ENCODE data around the gene FAM47E. TPM values are rescaled to one million over a fixed set of nuclear protein-coding genes. Genes with fewer than 3 reads are reported as not detected.

The FAM47E gene
- total and polyA plus RNA-seq, 2 experiments from 2014 or later: 9.3 to 11.1 TPM

GRCh38 chr4:76272073-76272472, 20.6 kb downstream of the FAM47E start:
- no peak for TF ChIP-seq EZH2 (IDR thresholded peaks at IDR 0.05; ENCODE audit: borderline replicate concordance)
- no peak for TF ChIP-seq CTCF (IDR thresholded peaks at IDR 0.05; ENCODE audit: poor library complexity)
- TF ChIP-seq EZH2phosphoT487 (IDR thresholded peaks at IDR 0.05; ENCODE audit: low read depth, severe bottlenecking, unreplicated experiment): no peak
- Histone ChIP-seq H4K20me1 (ENCODE audit: insufficient read depth, poor library complexity, severe bottlenecking) (no peaks in the 10 kb centered on the region), H3K27ac (no peak overlapping the region), H3K4me1 (ENCODE audit: insufficient read depth) (peaks cover 17% of the 10 kb centered on the region), H3K36me3 (replicated peaks; ENCODE audit: insufficient read depth, low read depth) (no peaks in the 10 kb centered on the region), H2AFZ (no peak overlapping the region), H3K4me3 (no peak overlapping the region), H3K9me3 (ENCODE audit: low read depth) (no peaks in the 10 kb centered on the region), H3K4me2 (no peak overlapping the region), H3K27me3 (no peaks in the 10 kb centered on the region), H3K79me2 (no peaks in the 10 kb centered on the region), H3K9me2 (replicated peaks; ENCODE audit: insufficient read depth) (no peaks in the 10 kb centered on the region)
- no peak for DNase-seq (ENCODE audit: low spot score)

- 47% methylated on average over 1 of the region's 1 CpG for WGBS (ENCODE audit: low lambda C conversion rate, missing lambda C conversion rate)
Observed at GRCh38 chr4:76272582-76272981, 21.1 kb downstream of the FAM47E start.

GRCh38 chr4:76272999-76273398, 21.5 kb downstream of the FAM47E start:
- no peaks in the 10 kb centered on the region for H3K36me3 ChIP-seq (replicated peaks; ENCODE audit: insufficient read depth, low read depth)
- no peaks in the 10 kb centered on the region for H3K27me3 ChIP-seq
- 72% methylated on average over 5 of the region's 5 CpGs for WGBS (ENCODE audit: low lambda C conversion rate, missing lambda C conversion rate)
- no peak overlapping the region for H3K4me2 ChIP-seq
- H4K20me1 ChIP-seq (ENCODE audit: insufficient read depth, poor library complexity, severe bottlenecking): no peaks in the 10 kb centered on the region
- TF ChIP-seq EZH2phosphoT487 (IDR thresholded peaks at IDR 0.05; ENCODE audit: low read depth, severe bottlenecking, unreplicated experiment): no peak
- TF ChIP-seq CTCF (IDR thresholded peaks at IDR 0.05; ENCODE audit: poor library complexity): no peak
- TF ChIP-seq EZH2 (IDR thresholded peaks at IDR 0.05; ENCODE audit: borderline replicate concordance): no peak
- H3K4me1 ChIP-seq (ENCODE audit: insufficient read depth): peaks cover 17% of the 10 kb centered on the region
- H3K9me3 ChIP-seq (ENCODE audit: low read depth): no peaks in the 10 kb centered on the region
- no peak for DNase-seq (ENCODE audit: low spot score)
- no peaks in the 10 kb centered on the region for H3K79me2 ChIP-seq
- H2AFZ ChIP-seq: no peak overlapping the region
- H3K4me3 ChIP-seq: no peak overlapping the region
- peak overlapping the region; percentile 89 for H3K27ac ChIP-seq
- no peaks in the 10 kb centered on the region for H3K9me2 ChIP-seq (replicated peaks; ENCODE audit: insufficient read depth)

More at GRCh38 chr4:76272582-76272981, 21.1 kb downstream of the FAM47E start:
- Histone ChIP-seq H3K27ac (peak overlapping the region; percentile 89), H3K4me3 (no peak overlapping the region), H2AFZ (no peak overlapping the region), H3K27me3 (no peaks in the 10 kb centered on the region), H3K9me3 (ENCODE audit: low read depth) (no peaks in the 10 kb centered on the region), H3K79me2 (no peaks in the 10 kb centered on the region), H3K4me1 (ENCODE audit: insufficient read depth) (peaks cover 17% of the 10 kb centered on the region), H3K36me3 (replicated peaks; ENCODE audit: insufficient read depth, low read depth) (no peaks in the 10 kb centered on the region), H3K9me2 (replicated peaks; ENCODE audit: insufficient read depth) (no peaks in the 10 kb centered on the region), H4K20me1 (ENCODE audit: insufficient read depth, poor library complexity, severe bottlenecking) (no peaks in the 10 kb centered on the region), H3K4me2 (no peak overlapping the region)
- DNase-seq (ENCODE audit: low spot score): no peak
- TF ChIP-seq CTCF (IDR thresholded peaks at IDR 0.05; ENCODE audit: poor library complexity) (no peak), EZH2phosphoT487 (IDR thresholded peaks at IDR 0.05; ENCODE audit: low read depth, severe bottlenecking, unreplicated experiment) (no peak), EZH2 (IDR thresholded peaks at IDR 0.05; ENCODE audit: borderline replicate concordance) (no peak)

Measured in hepatocyte (in vitro differentiated cells).